DMS114 treated with DMSO at 0.1 percent for 48 hours (cell line): ENCODE measurements around the gene C16orf96.

Source experiments
- DNase-seq: peaks from one replicate; lab custom pipeline; 2025; ENCODE audit not compliant: unreplicated experiment; lab: John Stamatoyannopoulos, UW

C16orf96 gene

GRCh38 chr16:4615384-4616046 is 59.4 kb downstream of the C16orf96 start:
- DNase-seq: no peak

- peak; percentile 97 for DNase-seq
Measured at GRCh38 chr16:4616047-4616811, 60.1 kb downstream of the C16orf96 start.

- DNase-seq: no peak
Measured at GRCh38 chr16:4617880-4618279, 61.7 kb downstream of the C16orf96 start.

- DNase-seq: no peak
Measured at GRCh38 chr16:4618645-4619418, 62.7 kb downstream of the C16orf96 start.

- no peak for DNase-seq
Measured at GRCh38 chr16:4623593-4623992, 67.5 kb downstream of the C16orf96 start.

- DNase-seq: peak; percentile 89
Measured at GRCh38 chr16:4624015-4624826, 68.1 kb downstream of the C16orf96 start, which contains the start of gene MGRN1. Gene MGRN1, plus strand, starts transcription at chr16:4624826. Its CDS starts 135 bp downstream, at chr16:4624961.

- no peak for DNase-seq
Measured at GRCh38 chr16:4624827-4625559, 68.9 kb downstream of the C16orf96 start.

- no peak for DNase-seq
Measured at GRCh38 chr16:4625560-4626159, 69.5 kb downstream of the C16orf96 start.

GRCh38 chr16:4626396-4626795 is 70.3 kb downstream of the C16orf96 start:
- DNase-seq: no peak

GRCh38 chr16:4628283-4628682 is 72.1 kb downstream of the C16orf96 start:
- no peak for DNase-seq

- DNase-seq: no peak
Measured at GRCh38 chr16:4631444-4631843, 75.3 kb downstream of the C16orf96 start.

GRCh38 chr16:4633910-4634635 is 77.9 kb downstream of the C16orf96 start:
- DNase-seq: no peak

GRCh38 chr16:4634768-4635167 is 78.6 kb downstream of the C16orf96 start:
- no peak for DNase-seq

GRCh38 chr16:4636196-4636595 is 80.1 kb downstream of the C16orf96 start:
- no peak for DNase-seq

GRCh38 chr16:4637501-4638166 is 81.5 kb downstream of the C16orf96 start:
- no peak for DNase-seq

GRCh38 chr16:4639899-4640509 is 83.9 kb downstream of the C16orf96 start:
- no peak for DNase-seq

- DNase-seq: no peak
Measured at GRCh38 chr16:4640572-4641305, 84.6 kb downstream of the C16orf96 start.
